DMS114 treated with DMSO at 0.1 percent for 48 hours (cell line): ENCODE results near the gene CLHC1.
"Not testable (repeated sequence)": the region's sequence is repeated elsewhere in the genome, so short reads cannot be mapped to it uniquely, and the experiment has no call there.

Experiments used
- DNase-seq: peaks from one replicate; lab custom pipeline; 2025; ENCODE audit not compliant: unreplicated experiment; lab: John Stamatoyannopoulos, UW

Gene CLHC1

DNA sequence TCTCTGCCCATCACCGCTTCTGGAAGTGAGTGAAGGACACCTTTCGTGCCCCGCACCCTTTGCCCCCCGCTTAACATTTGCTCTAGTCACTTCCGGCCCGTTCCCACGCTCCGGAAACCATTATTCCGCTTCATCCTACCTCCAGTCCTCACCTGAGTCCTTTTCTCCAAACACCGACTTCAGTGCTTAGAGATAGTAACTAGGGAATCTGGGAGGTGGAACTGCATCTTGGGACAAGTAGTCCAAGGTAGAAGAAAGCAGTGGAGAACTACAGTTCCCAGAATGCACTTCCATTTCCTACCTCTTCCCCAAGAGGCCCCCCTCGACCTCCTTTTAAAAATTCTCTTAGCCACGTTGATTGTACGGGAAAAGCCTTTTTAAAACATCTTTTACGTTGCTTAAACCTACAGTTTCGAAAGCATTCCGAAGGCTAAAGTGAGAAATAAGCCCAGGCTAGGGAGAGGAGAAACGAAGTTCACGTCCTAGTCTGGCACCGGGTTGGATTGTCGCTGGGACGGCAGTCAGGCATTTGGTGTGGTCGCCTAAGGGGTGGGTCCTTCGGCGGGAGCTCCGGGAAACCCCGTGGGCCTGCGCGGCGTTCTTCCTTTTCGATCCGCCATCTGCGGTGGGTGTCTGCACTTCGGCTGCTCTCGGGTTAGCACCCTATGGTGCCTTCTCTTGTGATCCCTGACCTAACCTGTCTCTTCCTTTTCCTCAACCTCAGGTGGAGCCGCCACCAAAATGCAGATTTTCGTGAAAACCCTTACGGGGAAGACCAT is at the start of gene CLHC1, which contains the start of gene RPS27A:
Gene CLHC1 (minus strand): TSS at position 210 of the 779 bp plus-strand sequence. CDS start 9,882 bp downstream, outside the sequence.
Gene RPS27A (plus strand): TSS at position 605 of the 779 bp plus-strand sequence. CDS start 137 bp downstream, at position 742.
- peak; percentile 97 for DNase-seq

DNA sequence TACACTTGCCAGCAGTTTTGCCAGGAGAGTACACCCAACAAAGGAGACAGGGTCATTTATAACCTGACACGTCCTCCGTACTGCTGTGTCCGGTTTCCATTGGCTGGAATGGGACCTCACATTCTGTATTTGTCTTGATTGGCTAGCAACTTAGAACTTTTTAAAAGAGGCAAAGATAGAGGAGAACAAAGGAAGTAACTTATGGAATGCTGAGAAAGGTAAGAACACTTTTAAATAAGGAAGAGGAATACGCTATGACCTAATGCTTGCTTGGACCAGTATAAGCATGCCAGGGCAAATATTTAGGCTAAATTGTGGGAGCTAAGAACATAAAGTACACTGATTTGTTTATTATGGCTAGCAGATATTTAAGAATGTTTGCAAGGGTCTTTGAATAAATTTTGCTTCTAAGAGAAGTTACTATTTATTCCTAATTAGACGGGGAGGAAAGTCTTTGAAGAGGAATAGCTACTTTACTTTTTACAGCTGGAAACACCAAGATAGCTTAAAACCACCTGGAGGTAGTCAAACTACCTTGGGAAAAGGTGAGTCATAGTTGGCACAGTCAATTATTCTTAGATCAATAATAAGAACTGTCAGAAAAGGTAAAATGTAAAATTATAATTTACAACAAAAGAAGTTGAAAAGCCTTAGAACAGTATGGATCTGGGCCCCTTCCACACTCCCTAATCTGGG is 48.9 kb upstream of the CLHC1 start:
- DNase-seq = not testable (repeated sequence)

DNA sequence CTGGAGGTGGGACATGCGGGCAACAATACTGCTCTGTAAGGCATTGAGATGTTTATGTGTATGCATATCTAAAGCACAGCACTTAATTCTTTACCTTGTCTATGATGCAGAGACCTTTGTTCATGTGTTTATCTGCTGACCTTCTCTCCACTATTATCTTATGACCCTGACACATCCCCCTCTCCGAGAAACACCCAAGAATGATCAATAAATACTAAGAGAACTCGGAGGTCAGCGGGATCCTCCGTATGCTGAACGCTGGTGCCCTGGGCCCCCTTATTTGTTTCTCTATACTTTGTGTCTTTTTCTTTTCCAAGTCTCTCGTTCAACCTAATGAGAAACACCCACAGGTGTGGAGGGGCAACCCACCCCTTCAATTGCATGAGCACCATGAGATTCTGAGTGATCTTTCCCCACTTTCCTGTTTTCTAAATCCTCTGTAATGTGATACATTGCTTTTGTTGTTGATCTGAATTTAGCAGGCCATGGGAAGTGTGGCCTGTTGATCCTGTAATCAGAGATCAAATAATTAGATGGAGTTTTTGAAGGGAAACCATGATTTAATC is 47.8 kb upstream of the CLHC1 start:
- not testable (repeated sequence) for DNase-seq

DNA sequence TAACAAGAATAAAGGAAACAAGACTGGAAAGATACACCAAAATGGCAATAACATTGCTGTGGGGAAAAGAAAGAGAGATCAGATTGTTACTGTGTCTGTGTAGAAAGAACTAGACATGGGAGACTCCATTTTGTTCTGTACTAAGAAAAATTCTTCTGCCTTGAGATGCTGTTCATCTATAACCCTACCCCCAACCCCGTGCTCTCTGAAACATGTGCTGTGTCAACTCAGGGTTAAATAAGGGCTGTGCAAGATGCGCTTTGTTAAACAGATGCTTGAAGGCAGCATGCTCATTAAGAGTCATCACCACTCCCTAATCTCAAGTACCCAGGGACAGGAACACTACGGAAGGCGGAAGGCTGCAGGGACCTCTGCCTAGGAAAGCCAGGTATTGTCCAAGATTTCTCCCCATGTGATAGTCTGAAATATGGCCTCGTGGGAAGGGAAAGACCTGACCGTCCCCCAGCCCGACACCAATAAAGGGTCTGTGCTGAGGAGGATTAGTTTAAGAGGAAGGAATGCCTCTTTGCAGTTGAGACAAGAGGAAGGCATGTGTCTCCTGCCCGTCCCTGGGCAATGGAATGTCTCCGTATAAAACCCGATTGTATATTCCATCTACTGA is 47.2 kb upstream of the CLHC1 start:
- not testable (repeated sequence) for DNase-seq

DNA sequence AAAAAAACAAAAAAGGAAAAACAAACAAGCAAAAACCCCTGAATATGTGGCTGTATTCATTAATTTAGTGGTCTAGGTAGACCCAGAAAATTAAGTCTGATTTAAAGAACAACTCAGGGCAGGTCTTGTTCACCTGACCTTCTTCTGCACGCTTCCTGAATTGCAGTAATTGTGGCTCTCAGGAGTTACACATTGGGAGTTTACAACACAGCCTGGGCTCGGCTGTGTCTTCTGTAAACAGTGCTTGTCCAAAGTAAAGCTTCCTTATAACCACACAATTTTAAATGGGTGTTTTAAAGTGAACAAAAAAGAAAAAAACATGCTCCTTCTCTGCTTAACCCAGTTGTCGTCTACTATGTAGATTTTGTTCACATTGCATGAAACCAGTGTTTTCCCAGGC is 45.2 kb upstream of the CLHC1 start:
- no peak for DNase-seq

DNA sequence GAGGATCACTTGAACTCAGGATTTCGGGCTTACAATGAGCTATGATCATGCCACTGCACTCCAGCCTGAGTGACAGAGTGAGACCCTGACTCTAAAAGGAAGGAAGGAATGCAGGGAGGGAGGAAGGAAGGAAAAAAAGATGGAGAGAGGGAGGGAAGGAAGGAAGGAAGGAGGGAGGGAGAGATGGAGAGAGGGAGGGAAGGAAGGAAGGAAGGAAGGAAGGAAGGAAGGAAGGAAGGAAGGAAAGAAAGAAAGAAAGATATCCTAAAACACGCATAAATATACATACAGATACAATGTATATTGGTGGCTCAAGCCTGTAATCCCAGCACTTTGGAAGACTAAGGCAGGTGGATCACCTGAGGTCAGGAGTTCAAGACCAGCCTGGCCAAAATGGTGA is 42.3 kb upstream of the CLHC1 start:
- not testable (repeated sequence) for DNase-seq

DNA sequence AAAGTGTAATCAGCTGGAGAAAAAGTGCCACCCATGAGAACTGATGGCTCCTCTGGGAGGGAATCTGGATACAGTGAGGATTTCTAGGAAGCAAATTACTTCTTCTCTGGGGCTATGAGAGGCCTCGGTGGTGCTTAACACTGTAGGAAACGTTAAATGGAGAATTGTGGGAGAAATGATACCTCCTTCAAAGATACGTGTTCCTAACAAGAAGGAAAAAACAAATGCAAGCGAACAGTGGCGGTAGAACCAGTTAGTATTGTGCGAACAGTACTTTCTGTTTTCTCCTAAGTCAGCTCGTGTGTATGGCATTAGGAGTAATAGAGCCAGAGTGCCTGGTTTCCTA is 37.5 kb upstream of the CLHC1 start:
- DNase-seq = peak; percentile 33

DNA sequence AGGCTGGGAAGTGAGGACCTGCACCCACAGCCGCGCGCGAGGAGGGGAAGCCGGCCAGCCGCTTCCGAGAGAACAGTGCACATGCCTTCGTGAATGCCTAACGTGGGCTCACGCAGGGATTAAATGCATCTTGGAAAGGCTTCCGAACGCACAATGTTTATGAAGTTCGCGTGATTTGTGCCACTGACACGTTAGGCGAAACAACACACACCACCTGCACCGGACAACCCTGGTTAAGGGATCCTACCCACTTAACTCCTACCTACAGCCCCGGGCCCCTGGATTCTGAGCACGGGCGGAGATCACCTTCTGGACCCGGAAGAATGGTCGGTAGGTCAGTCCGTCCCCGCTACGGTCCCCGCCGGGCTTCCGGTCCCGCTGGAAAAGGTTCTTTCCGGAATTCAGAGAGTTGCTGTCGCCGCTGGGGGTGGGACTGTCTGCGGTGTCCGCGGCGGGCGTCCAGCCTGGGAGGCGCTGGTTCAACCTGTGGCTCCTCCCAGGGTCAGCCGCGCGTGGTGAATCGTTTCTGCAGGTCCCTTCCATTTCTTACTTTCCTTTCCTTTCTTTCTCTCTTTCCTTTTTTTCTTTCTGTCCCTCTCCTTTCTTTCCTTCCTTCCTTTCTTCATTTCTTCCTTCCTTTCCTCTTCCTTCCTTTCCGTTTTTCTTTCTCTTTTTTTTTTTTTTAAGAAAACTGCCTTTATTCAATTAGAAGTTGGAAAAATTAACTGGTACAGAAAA is 37.0 kb upstream of the CLHC1 start, which contains the start of gene MTIF2:
Gene MTIF2 (minus strand): TSS at position 325 of the 738 bp plus-strand sequence. CDS start 5,373 bp downstream, outside the sequence.
- peak; percentile 92 for DNase-seq

DNA sequence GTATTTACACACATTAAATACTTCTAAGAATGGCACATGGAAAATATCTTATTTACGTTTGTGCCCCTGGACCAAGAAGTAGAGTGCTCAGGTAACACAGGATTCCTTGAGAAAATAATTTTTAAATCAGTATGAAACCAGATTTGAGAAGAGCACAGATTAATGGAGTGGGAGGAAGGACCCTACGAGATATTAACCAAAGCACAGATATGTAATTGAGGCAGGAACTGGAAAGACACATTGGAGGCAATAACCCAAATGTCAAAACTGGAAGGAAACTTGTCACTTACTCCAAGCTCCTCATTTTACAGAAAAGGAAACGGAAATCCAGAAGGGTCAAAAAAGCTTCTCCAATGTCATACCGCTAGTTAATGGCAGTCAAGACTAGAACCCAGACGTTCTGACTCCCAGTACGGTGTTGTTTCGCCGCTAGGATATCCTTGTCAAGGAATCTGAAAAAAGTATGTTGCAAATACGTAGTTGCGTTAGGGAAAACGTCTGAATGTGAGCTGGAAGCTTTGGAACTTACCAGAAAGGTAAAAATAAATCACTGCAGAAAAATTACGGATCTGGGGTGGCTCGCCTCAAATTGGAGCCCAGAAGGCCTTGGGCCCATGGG is 36.3 kb upstream of the CLHC1 start:
- DNase-seq = no peak

DNA sequence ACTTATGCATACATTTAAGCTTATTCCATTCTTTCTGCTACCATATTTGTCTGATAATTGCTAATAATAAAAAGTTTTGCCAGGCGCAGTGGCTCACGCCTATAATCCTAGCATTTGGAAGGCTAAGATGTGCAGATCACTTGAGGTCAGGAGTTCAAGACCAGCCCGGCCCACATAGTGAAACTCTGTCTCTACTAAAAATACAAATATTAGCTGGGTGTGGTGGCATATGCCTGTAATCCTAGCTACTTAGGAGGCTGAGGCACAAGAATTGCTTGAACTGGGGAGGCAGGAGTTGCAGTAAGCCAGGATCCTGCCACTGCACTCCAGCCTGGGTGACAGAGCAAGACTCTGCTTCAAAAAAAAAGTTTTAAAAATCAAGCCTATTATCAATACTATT is 27.5 kb upstream of the CLHC1 start:
- DNase-seq = not testable (repeated sequence)

DNA sequence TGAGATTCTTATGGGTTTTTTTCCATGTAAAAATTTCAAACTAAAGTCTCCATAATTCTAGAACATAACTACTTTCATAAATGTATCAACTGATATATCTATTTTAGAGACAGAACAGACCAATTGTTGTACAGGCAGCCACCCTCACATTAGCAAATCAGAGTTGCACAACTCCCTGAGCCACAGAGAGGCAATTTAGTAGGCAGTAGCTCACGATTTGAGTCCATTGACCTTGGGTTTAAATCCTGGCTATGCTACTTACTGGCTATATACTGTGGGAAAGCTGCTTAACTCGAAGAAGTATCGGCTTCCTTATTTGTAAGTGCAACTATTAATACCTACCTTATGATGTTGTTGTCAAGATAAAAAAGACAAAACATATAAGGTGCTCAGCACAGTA is 20.7 kb upstream of the CLHC1 start:
- DNase-seq = no peak

DNA sequence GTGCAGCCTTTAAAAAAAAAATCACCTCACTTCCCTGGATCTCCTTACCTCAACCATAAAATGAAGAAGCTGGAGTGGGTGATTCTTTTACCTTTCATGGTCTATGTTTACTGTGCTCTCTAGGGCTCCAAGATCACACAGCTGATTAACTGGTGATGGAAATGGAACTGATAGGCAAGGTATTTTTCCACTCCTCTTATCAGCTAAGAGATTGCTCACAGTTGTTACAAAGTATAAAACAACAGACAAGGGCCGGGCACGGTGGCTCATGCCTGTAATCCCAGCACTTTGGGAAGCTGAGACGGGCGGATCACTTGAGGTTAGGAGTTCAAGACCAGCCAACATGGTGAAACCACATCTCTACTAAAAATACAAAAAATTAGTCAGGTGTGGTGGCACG is 14.9 kb upstream of the CLHC1 start:
- DNase-seq = no peak

DNA sequence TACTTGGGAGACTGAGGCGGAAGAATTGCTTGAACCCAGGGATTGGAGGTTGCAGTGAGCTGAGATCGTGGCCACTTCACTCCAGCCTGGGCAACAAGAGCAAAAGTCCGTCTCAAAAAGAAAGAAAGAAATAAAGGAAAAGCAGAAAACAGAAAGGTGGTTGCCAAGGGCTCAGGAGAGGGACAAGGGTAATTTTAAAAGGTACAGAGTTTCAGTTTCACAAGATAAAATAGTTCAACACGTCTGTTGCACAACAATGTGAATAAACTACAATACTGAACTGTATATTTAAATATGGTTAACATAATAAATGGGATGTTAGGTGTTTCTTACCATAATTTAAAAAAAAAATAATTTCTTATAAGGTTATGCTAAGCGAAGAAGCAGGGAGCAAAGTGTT is 13.3 kb upstream of the CLHC1 start:
- DNase-seq = no peak

DNA sequence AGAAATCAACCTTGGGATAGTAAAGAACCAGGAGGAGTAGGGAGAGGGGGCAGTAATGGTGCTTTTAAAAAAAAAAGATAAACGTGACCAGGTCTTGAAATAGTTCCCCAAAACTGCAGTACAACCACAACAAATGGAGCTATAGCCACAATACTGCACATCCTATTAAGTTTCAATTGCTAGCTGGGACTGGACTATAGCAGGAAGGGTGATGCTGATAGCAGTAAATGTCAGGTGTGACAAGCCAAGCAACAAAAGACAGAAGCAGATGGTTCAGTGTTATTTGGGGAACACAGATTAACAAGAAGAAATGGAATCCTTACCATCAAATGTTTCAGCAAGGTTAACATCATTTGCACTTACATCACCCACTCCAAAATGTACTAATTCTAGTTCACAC is 10.5 kb upstream of the CLHC1 start:
- DNase-seq = no peak

DNA sequence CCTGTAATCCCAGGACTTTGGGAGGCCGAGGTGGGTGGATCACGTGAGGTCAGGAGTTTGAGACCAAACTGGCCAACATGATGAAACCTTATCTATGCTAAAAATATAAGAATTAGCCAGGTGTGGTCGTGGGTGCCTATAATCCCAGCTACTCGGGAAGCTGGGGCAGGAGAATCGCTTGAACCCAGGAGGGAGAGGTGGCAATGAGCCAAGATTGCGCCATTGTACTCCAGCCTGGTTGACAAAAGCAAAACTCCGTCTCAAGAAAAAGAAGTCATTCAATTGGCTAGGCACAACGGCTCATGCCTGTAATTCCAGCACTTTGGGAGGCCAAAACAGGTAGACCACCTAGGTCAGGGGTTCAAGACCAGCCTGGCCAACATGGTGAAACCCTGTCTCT is 9.5 kb upstream of the CLHC1 start:
- DNase-seq = not testable (repeated sequence)

DNA sequence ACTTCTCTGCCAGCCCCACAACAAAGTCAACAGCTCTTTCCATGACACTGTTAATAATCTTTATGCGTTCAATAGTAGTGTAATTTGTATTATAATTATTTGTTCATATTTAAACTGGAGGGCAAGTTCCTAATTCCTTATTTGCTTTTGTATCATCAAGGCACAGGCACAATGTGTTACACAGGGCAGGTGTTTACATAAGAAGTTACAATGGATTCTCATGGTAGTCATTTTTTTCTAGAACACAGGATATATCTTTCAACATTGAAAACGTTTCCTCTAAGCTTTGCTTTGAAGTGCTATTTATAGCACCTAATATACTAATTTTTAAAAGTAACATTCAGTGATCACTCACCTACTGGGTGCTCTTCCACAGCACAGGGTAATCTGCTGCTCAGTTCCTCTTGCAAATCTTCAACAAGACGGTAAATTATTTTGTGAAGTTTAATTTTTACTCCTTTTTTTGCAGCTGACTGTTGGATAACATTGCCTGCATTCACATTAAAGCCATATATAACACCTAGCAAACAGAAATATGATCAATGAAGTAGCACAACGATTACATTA is 7.6 kb upstream of the CLHC1 start:
- no peak for DNase-seq

DNA sequence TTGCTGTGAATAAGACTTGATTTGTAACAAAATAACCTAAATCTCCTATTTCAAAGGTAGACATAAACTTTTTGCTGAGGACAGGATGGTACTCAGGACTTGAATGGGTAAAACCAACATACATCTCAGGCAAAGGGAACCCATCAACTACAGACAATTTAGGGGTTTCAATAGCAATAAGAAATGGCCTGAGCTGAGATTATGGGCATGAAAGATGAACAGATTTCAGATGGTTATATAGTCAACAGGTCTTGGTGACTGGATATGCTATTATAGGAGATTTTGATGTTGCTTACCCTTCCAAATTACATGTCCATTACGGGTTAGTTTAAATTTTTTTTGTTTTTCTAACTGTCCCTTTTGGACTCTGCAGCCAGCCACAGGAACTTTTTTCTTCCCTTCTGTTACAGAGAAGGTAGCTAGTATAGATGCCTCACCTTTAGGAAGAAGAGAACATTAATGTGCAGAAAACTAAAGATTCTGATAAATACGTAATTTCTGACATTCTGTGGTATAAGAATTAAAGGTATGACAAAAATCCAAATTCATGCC is 5.0 kb upstream of the CLHC1 start:
- no peak for DNase-seq

DNA sequence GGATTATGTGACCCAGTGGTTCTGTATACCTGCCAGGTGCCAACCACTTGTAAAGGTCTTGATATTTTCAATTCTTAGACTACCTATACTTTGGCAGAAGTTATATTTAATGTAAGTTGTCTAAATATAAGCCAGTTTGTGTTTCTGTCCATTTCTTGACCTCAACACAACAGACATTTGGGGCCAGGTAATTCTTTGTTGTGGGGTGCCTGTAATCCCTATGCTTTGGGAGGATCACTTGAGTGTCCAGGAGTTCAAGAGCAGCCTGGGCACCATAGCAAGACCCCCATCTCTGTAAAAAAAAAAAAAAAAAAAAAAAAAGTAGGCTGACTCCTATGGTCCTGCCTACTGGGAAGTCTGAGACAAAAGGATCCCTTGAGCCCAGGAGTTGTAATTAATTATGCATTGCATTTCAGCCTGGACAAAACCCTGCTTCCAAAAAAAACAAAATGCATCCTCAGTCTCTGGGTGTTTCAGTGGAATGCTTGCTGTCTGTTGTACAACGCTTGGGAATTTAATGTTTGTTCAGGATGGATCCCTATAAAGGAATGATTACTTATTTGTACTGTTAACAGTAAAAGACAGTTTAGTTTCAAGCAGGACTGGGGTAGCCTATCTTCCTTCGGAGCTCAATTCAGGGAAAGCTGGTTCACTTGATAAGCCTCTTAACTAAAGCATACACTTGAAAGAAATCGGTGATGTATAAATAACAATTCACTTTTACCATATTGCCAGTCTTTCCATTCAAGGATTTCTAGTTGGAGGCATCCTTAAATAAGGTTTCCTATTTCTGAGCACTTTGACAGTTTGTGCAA is 3.8 kb upstream of the CLHC1 start:
- no peak for DNase-seq

DNA sequence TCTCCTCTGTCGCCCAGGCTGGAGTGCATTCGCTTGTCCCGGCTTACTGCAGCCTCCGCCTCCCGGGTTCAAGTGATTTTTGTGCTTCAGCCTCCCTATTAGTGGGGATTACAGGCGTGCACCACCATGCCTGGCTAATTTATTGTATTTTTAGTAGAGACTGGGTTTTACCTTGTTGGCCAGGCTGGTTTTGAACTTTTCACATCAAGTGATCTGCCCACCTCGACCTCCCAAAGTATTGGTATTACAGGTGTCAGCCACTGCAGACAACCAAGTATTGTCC is 1.5 kb upstream of the CLHC1 start:
- no peak for DNase-seq
